H7 (cell line): ENCODE data around the gene SPTB. TPM values are rescaled to one million over a fixed set of nuclear protein-coding genes. Genes with fewer than 3 reads are reported as not detected.

ENCODE experiments used
- DNase-seq: peaks from one replicate; pipeline ENCODE4 v3.0.0; 2012
- H3K27me3 ChIP-seq: 2 replicates; pipeline ENCODE4 v1.6.0; 2011; ENCODE audit warnings: mild to moderate bottlenecking, low read length; ENCODE audit not compliant: control insufficient read depth, insufficient read depth
- H3K36me3 ChIP-seq: replicated peaks from 2 replicates; pipeline ENCODE4 v1.5.1; 2011; ENCODE audit warnings: low read length; ENCODE audit not compliant: control insufficient read depth, insufficient read depth
- H3K4me3 ChIP-seq: 2 replicates; pipeline ENCODE4 v1.5.1; 2011; ENCODE audit warnings: low read depth, mild to moderate bottlenecking, control low read depth, low read length, moderate library complexity; ENCODE audit not compliant: insufficient read depth
- total RNA-seq: library from RNA; depleted of rRNA; stranded (reverse); fragments of >200 nt; shearing (Covaris generic); gene quantifications from 2 replicates; pipeline ENCODE4 v1.2.3, GENCODE V29; 2014

SPTB gene
- total RNA-seq, 1 experiment from 2014 or later: 0.17 TPM

GRCh38 chr14:64826845-64827244 lies 52.9 kb downstream of the SPTB start:
- no peak overlapping the region for H3K4me3 ChIP-seq
- no peak for DNase-seq
- no peaks in the 10 kb centered on the region for H3K36me3 ChIP-seq
- H3K27me3 ChIP-seq: 0 out of 2 replicates have a peak, but pooled peaks cover 2% of the 10 kb centered on the region

GRCh38 chr14:64826333-64826732 lies 53.4 kb downstream of the SPTB start:
- H3K4me3 ChIP-seq: no peak overlapping the region
- DNase-seq: no peak
- H3K36me3 ChIP-seq: no peaks in the 10 kb centered on the region
- H3K27me3 ChIP-seq: 0 out of 2 replicates have a peak, but pooled peaks cover 2% of the 10 kb centered on the region

- Histone ChIP-seq H3K36me3 (no peaks in the 10 kb centered on the region), H3K27me3 (0 out of 2 replicates have a peak, but pooled peaks cover 2% of the 10 kb centered on the region), H3K4me3 (no peak overlapping the region)
- no peak for DNase-seq
Measured at GRCh38 chr14:64825509-64825908, 54.2 kb downstream of the SPTB start.

GRCh38 chr14:64825006-64825405 lies 54.7 kb downstream of the SPTB start:
- Histone ChIP-seq H3K4me3 (no peak overlapping the region), H3K27me3 (0 out of 2 replicates have a peak, but pooled peaks cover 2% of the 10 kb centered on the region), H3K36me3 (no peaks in the 10 kb centered on the region)
- no peak for DNase-seq

GRCh38 chr14:64824471-64824870 lies 55.2 kb downstream of the SPTB start:
- Histone ChIP-seq H3K36me3 (no peaks in the 10 kb centered on the region), H3K27me3 (0 out of 2 replicates have a peak, but pooled peaks cover 2% of the 10 kb centered on the region), H3K4me3 (no peak overlapping the region)
- DNase-seq: no peak

DNA sequence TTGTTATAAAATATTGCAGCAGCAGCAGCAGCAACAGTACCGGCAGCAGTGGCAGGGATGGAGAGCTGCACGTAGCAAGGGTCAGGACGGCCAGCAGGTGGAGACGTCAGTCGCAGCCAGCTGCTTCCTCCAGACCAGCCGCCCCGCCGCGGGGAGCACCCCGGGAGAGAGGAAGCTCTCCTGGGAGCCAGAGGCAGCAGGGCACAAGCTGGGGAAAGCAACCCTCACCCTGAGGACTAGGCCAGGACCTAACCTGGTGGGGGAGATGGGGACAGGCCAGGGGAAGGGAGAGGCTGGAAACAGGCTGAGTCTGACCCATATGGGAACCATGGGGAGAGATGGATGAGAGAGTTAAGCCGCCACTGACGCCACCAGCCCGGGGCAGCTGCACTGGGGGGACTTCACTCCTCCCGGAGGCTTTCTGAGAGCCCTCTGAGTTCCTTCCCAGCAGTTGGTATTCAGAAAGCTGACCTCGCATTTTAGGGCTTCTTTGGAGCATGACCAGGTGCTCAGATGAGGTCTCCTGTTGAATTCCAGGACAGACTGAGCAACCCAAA lies 56.3 kb downstream of the SPTB start:
- H3K36me3 ChIP-seq: no peaks in the 10 kb centered on the region
- H3K27me3 ChIP-seq: peaks cover 2% of the 10 kb centered on the region; the same call in 1 of the 2 replicates
- no peak overlapping the region for H3K4me3 ChIP-seq
- DNase-seq: peak; percentile 95

GRCh38 chr14:64821651-64822050 lies 58.1 kb downstream of the SPTB start:
- no peak overlapping the region for H3K4me3 ChIP-seq
- DNase-seq: no peak
- H3K36me3 ChIP-seq: no peaks in the 10 kb centered on the region
- no peaks in the 10 kb centered on the region; the same call in 1 of the 2 replicates for H3K27me3 ChIP-seq

DNA sequence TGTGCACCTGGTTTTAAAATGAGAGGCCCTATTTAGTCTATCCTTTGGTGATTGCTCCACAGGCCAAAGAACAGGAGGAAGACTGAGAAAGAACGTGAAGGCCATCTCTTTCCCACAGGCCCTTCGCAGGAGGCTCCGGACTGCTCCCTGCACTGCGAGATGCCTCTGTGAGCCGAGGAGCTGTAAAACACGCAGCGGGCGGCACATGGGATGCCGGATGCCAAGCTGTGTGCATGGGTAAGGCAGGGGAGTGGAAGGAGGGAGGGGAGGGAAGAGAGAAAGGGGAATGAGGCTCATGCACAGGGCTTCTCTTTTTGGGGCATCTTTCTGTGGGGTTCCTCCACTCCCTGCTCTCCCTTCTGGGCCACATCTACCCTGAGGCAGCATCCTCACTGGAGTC lies 61.6 kb downstream of the SPTB start:
- H3K4me3 ChIP-seq: no peak overlapping the region
- DNase-seq: no peak
- no peaks in the 10 kb centered on the region; the same call in 1 of the 2 replicates for H3K27me3 ChIP-seq
- H3K36me3 ChIP-seq: no peaks in the 10 kb centered on the region

DNA sequence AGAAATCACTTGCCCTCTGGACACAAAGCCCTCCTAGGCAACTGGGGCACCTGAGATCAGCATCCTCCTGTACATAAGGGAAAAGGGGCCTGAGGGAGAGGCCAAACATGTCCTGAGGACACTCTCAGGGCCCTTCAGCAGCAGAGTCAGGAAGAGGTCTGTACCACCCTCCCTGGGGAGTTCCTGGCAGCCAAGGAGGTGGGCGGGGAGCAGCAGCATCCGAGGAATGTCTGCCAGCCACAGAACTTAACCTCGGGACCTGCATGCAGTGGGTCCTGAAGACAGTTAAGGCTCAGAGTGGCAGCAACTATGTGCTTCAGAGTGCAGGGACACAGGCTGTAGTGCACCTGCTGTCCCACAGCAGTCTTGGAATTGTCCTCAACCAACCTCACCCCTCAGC lies 62.1 kb downstream of the SPTB start:
- Histone ChIP-seq H3K27me3 (no peaks in the 10 kb centered on the region; the same call in 1 of the 2 replicates), H3K4me3 (no peak overlapping the region), H3K36me3 (no peaks in the 10 kb centered on the region)
- no peak for DNase-seq

- no peak for DNase-seq
Measured at GRCh38 chr14:64816221-64816783, 63.4 kb downstream of the SPTB start.

GRCh38 chr14:64815257-64815656 lies 64.5 kb downstream of the SPTB start:
- no peaks in the 10 kb centered on the region; the same call in 1 of the 2 replicates for H3K27me3 ChIP-seq
- no peak overlapping the region for H3K4me3 ChIP-seq
- DNase-seq: no peak
- H3K36me3 ChIP-seq: no peaks in the 10 kb centered on the region

More at GRCh38 chr14:64816221-64816783, 63.4 kb downstream of the SPTB start:
- Histone ChIP-seq H3K36me3 (no peaks in the 10 kb centered on the region), H3K4me3 (no peak overlapping the region), H3K27me3 (no peaks in the 10 kb centered on the region; the same call in 1 of the 2 replicates)

GRCh38 chr14:64812412-64812811 lies 67.3 kb downstream of the SPTB start:
- Histone ChIP-seq H3K4me3 (no peak overlapping the region), H3K36me3 (no peaks in the 10 kb centered on the region), H3K27me3 (no peaks in the 10 kb centered on the region)
- peak; percentile 83 for DNase-seq

DNA sequence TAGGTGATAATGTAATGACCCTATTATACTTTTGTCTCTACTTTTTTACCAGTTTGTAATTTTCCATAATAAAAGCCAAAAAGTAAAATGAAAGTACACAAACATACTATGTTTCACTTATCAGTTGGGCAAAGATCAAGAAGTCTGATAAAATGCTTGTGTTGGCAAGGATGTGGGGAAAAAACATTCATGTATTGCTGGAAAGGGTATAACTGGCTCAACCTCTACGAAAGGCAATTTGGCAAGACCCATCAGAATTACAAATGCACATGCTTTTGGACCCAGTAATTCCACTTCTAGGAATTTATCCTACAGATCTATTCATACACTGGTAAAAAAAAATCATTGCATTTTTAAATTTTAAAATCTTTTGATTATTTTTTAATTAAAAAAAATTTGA lies 68.0 kb downstream of the SPTB start:
- H3K36me3 ChIP-seq: no peaks in the 10 kb centered on the region
- no peak for DNase-seq
- H3K4me3 ChIP-seq: no peak overlapping the region
- no peaks in the 10 kb centered on the region for H3K27me3 ChIP-seq

DNA sequence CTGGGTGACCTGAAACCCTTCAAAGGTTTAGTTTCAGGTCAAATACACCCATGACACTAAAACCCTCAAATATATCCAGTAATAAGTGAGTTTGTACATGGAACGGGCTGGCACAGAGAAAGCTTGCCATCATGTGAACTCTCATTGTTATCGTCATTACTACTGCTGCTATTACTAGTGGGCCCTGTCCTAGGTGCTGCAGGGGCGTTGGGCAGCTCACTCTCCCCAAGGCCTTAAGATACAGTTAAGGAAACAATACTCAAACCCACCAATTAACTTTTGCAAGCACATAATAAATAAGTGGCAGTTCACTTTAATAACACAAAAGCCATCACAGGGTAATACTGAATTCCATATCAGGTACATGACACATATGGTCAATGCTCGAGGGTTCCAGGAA lies 71.3 kb downstream of the SPTB start:
- Histone ChIP-seq H3K4me3 (no peak overlapping the region), H3K27me3 (no peaks in the 10 kb centered on the region), H3K36me3 (no peaks in the 10 kb centered on the region)
- no peak for DNase-seq

DNA sequence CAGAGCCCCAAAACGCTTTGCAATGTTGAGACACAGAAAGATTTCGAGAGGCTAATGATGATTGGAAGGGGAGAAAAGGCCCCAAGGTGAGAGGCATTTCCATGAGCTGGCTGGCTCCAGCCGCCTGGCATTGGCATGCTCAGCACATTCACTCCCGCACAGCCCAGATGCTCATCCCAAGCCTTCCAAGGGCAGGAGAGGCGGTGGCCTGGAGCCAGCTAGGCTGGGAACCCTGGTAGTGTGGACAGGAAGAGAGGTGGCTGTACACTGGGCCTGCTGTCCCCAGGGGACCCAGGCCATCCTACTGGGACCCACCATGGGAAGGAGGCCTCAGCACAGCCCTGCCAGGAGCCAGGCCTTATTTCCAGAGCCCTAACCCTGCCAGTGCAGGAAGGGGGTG lies 72.2 kb downstream of the SPTB start:
- H3K4me3 ChIP-seq: no peak overlapping the region
- H3K27me3 ChIP-seq: no peaks in the 10 kb centered on the region
- H3K36me3 ChIP-seq: no peaks in the 10 kb centered on the region
- DNase-seq: no peak
